GM21786 (cell line): ENCODE measurements around the gene FES.
"Not testable (repeated sequence)": the region's sequence is repeated elsewhere in the genome, so short reads cannot be mapped to it uniquely, and the experiment has no call there.

Experiments
- ATAC-seq: cut with Tn5 transposase; IDR thresholded peaks from one replicate; pipeline ENCODE4 v1.9.1; 2021; ENCODE audit not compliant: unreplicated experiment

The FES gene

DNA sequence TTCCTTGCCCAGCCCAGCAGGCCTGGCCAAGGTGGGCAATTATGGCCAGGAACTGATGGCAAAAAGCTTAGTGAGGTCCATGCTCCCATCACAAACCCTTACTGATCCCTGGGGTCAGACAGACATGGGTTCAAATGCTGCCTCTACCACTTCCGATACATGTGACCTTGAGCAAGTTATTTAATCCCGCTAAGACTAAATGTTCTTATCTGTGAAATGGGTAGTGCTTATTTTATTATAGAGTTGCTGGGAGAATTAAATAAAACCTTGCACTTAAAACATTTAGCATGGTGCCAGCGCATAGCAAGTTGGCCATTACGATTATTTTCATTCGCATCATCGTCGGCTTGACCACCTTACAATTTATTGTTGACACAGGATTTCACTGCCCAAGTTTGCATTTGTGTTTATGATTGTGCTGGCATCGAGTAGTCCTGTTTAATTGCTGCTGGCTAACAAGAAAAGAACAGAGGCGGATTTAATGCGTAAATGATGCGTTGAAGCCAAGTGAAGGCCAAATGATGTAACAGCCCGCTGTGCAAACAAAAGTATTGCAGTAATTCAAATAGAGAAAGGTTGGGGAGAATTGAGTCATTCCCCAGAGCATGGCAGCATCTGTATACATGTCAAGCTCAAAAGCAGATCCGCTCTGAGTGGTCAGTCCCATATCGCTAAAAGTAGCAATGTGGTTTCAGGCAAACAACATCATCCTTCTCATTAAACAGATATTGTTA, 23.2 kb upstream of the FES start:
- ATAC-seq = no peak

DNA sequence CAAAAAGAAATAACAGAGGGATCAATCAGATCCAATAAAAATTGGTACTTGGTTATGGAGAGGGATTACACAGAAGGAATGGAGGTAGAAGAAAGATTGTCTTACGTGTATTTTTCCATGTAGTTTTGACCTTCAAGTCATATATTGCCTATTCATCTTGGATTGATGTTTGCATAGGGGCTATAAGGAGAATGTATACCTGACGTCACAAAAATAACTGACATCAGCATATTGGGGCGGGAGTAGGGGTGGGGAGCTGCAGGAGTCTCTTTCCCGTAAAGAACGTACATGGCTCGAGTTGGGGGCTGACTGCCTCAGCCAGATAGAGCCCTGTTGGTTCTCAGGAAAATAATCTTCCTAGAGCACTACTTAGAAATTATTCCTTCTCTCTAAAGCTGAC, 21.8 kb upstream of the FES start:
- no peak for ATAC-seq

DNA sequence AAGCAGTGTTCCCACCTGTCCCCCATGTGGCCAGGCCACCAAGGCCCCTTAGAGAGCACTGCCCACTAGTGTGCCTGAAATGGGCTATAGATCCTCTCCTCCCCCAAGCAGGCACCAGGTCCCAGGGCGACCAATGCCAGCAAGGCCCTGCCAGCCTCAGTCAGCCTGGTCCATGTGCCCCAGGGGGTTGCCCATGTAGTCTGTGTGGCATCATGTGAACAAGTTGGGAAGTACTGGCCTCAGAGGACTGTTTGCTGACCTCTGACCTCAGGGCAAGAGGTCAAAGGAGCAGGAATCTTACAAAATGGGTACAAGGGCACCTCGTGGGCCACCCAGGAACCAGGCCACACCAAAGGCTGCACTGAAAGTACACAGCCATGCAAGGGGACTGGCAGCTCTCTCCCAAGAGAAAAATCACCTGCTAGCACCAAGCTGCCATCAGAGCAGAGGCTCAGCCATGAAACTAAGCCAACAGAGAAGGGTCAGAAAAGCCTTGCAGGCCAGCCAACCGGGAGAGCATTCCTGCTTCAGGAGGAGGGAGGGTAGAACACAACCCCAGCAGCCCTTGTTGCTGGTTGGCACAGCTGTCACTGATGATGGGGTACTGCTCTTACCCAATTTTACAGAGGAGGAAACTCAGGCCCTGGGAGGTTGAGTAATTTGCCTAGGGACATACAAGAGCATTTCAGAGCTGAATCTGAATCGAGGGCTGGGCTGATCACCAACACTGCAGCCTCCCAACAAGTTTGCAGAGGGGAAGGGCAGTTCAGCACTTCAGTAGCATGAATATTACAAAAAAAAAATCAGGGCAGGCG, 21.1 kb upstream of the FES start:
- no peak for ATAC-seq

DNA sequence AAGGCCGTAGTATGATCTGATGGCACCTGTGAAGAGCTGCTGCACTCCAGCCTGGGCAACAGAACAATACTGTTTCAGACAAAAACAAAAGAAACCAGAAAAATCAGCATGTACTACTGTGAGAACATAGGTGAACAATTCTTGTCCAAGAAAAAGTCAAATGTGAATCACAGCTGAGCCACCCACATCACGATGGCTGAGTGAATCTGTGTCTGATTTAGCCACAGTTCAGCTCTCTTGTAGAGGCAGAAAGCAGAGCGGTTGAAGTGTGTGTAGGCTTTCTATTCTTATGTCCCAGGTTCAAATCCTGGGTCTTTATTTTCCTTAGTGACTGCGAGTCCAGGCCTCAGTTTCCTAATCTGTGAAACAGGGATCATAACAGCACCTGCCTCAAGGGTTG, 20.3 kb upstream of the FES start:
- ATAC-seq = no peak

DNA sequence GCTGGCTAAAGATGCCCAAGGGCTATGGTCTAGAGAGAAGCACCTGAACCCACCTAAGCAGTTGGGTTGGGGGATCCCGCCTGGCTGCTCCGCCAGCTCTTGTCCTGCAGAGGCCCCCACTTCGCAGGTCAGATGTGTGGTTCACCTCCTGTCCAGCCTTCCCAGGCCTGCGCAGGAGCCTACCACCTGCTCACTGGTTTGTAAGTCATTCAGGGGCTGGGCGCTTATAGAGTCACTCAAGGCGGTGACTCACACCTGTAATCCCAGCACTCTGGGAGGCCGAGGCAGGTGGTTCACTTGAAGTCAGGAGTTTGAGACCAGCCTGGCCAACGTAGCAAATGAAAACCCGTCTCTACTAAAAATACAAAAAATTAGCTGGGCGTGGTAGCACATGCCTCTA, 19.8 kb upstream of the FES start:
- no peak for ATAC-seq

DNA sequence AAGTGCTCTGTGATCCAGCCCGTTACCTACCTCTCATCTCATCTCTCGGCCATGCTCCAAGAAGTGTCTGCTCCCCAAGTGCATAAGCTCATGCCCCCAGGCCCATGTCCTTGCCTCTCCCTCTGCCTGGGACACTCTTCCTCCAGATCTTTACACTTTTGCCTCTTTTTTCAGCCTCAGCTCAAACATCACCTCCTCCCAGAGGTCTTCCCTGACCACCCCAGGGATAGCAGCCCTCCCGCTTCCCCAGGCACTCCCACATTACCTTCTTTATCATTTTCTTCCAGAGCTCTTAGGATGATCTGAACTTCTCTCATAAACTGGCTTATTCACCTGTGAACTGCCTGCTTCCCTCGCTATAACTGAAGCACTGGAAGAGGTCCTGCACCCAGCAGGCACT, 18.6 kb upstream of the FES start:
- no peak for ATAC-seq

DNA sequence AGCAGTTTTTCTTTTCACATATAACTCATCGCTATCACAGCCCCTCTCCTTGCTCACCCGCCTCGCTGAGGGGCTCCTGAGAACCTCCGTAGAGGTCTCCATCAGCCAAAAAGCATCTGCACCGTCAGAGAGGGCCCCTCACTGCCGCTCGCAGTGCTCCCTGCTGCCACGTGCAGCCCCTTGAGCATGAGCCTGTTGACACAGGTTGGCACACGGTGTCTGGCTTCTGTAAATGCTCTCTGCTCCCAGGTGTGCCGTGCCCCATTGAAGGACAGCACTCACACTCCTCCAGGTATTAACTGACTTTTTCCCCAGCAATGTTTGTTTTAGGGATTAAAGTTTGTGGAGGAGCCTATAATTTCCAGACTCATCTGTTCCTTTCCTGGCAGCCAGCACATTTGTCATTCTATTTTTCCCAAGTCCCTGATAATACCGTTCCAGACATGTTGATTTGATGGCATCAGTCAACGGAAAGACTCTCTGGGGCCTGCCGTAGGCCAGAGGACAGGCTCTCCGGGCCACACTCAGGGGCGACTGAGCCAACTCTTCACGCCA, 18.1 kb upstream of the FES start:
- ATAC-seq = no peak

DNA sequence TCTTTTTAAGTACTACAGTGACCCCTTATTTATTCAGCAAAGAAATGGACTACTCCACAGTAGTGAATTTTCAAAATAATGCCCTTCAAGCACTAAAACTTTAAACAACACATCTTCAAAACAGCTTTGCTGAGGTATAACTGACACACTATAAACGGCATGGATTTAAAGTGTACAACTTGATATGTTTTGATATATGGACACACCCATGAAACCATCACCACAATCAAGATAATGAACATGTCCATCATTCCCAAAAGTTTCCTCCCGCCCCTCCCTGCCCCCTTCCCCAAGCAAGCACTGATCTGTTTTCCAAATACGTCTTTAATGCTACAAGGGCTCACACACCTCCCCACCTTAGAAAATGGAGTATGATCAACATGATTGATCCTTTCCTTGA, 17.5 kb upstream of the FES start:
- ATAC-seq = no peak

DNA sequence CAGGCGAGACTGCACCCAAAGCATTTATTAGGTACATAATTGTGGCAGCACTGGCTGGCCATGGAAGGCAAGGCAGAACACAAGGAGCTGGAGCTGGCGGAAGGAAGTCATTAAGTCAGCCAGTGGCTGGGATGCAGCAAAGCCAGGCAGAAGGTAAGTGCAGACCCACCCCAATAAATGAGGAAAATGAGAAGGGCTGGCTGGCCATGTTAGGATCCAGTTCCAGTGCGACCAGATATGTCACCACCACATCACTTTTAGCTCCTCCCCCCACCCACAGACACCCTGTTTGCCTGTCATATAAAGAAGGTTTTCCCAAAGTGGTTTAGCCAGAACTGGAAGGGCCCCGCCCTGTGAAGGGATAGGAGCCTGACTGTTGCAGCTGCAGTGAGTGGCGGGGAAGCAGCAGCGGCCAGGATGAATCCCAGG, 16.0 kb upstream of the FES start, which contains the start of gene FURIN:
TSS of gene FURIN (plus strand) at position 328 of the 429 bp plus-strand sequence. CDS start 7,153 bp downstream, outside the sequence.
- no peak for ATAC-seq

DNA sequence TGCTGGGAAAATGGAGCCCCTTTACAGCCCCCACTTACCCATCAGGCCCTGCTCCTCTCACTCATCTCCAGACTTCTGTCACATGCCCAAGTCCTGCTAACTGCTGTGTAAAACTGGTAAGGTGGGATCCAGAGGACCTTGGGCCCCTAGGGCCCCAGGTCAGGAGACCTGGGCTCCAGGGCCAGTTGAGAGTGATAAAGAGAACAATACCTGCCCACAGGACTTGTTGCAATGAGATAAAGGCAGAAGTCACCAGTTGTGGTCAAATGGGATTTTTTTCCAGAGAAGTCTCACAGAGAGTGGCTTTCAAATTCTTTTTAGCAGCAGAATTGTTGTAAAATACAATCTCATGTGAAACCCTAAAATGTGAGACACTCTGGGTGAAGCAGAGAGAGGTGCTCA, 15.2 kb upstream of the FES start:
- ATAC-seq = no peak

DNA sequence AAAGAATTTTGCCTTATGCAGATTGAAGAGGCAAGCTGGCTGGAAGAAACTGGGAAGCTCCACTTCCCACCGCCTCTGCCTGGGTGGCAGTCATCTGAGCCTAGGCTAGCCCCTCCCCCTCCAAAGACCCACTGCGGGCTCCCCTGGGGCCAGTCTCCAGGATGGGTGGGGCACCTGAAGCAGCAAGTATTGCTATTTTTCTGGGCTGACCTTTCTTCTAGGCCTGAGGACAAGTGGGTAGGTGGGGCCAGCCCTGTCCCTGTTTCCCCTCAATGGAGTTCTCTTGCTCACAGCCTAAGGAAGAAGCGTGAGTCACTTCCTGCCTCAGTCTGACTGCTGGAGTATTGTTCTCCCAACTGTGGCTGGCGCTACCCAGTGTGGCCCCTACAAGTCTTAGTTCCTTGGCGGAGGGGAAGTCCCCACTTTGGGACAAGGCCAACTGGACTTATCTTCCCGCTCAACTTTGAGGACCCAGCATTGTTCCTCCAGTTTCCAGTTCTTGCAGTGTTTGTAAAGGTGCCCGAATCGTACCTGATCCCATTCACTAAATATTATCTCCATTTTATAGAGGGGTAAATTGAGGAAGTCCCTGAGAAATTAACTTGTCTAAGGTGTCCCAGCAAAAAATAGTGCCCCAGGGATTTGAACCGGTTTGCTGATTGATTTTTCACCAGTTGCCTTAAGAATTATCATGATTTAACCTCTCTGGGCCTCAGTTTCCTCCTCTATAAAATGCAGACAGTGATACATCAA, 14.5 kb upstream of the FES start:
- peak; percentile 46 for ATAC-seq

DNA sequence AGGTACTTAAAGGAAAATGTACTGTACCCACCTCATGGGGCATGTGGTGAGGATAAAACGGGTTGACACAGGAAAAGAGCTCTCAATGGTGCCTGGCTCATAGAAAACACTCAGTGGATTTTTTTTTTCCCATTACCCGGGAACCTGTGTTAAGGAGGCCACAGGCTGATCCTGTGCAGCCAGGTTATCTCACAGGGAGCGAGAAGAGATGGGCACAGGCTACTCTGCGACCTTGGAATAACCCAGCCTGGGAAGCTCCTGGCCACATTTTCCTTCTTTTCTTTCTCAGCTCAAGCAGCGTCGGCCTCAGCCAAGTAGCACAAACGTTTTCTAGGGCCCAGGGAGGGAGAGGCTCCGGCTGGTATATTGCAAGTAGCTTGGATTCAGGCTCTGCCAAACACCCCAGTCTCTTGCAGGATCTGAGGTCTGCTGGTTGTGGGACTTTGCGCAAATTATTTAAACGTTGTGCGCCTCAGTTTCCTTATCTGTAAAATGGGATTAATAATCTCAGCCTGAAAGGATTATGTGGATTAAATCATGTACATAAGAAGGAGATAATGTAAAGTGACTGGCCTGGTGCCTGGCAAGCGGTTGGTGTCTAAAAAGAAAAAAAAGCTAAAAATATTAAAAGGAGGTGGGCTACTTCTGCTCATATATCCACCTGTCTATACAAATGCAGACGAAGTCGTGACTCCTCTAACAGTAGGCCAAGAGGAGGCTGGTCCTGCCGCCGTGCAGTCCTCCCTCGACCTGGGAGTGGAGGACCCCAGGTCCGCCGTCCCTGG, 13.8 kb upstream of the FES start:
- no peak for ATAC-seq

DNA sequence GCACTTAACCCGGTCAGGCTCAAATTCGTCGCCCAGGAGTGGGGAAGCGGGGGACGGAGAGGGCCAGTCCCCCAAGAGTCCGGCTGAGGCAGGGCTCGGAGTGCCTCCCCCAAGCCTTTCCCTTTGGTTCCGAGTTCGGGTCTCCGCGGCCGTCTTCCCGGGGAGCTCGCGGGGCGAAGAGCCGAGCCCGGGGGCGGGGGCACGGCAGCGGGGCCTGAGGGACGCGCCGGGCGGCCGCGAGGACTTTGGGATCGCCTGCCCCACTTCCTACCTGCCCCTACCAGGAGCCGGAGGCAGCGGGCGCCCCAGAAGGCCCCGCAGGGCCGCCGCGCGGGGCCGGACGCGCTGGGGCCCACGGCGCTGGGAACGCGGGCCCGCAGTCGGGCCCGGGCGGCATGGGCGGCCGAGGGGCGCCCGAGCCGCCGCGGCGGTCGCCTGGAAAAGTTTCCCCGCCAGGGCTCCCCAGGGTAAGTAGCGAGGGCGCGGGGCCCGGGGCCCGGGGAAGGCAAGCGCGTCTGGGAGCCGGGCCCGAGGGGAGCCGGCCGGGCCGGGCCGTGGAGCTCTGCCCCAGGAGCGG, 13.1 kb upstream of the FES start:
- no peak for ATAC-seq

DNA sequence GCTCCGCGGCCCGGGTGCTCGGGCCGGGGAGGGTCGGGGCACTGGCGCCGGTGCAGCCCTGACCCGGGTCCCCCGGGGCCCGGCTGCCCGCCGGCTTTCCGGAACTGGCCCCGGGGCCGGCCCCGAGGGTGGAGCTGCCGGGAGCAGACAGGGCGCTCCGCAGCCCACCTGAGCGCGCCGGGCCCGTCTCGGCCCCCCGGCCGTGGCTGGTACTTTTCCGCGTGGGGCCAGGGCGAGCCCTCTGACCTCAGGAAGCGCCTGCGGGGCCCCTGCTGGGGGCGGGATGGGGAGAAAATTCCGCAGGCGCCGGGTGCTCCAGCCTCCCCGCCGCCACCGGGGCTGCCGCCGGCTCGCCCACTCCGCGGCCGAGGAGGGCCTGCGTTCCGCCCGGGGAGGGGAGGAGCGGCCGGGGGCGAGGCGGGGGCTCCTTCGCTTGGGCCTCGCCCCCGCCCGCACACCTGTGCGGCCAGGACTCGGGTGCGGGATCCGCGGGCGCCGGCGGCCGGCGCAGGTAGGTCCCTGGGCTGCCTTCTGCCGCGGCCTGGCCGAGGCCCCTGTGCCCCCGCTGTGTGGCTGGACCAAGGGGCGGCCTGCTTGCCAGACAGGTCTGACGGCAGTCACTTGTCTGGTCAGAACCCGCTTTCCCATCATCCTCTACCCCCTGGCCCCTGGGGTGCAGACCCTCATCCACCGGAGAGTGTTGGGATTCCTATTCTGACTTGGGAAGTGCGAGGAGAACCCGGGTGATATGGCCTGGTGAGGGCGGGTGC, 12.4 kb upstream of the FES start:
- no peak for ATAC-seq

DNA sequence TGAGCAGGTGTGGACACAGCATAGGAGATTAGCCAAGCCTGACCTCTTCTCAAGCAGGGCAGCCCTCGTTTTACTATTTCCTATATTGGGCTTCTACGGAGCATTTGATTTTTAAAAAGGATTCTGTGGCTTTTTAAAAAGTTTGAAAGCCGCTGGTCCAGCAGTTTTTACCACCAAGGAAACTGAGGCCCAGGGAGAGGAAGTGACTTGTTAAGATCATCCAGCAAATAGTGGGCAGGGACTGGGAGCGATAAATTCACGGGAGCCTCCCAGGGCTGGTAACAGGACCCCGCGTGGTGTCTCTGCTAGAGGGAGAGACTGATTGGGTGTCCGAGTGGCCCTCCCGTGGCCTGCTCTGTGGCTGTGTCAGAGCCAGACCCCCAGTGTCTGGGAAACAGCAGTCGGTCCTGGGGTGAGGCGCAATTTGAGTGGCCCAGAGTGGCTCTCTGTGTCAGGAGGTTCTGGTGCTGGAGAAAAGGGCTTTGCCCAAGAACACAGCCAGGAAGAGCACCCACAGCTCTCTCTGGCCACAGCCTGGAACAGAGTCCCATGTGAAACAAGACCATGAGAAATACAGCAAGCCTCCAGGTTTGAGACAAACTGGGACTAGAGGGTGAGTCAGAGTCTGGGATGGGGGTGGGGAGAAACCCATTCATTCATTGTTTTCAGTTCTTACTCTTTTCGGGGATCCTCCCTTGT, 11.7 kb upstream of the FES start:
- ATAC-seq = no peak

DNA sequence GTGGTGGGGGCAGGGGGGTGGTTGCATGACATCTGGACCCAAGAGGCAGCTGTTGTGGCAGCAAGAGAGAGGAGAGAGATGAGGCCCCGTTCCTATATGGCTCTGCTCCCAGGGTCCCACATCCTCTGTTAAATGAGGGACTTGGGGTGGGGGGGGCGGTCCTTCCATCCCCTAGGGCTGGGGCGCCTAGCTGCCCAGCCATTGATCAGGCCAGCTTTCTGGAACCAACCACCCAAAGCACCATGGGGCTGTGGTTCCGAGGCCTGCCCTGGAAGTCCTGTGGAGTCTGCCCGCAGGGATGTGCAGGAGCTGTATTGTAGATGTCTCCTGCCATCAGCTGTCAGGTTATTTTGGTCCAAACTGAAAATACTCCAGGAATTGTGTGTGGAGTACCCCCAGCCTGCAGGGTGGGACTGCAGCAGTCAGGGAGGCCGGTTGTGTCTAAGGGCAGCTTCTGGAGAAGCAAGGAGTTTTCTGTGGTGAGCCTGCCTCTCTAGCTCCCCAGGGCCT, 10.8 kb upstream of the FES start:
- no peak for ATAC-seq

DNA sequence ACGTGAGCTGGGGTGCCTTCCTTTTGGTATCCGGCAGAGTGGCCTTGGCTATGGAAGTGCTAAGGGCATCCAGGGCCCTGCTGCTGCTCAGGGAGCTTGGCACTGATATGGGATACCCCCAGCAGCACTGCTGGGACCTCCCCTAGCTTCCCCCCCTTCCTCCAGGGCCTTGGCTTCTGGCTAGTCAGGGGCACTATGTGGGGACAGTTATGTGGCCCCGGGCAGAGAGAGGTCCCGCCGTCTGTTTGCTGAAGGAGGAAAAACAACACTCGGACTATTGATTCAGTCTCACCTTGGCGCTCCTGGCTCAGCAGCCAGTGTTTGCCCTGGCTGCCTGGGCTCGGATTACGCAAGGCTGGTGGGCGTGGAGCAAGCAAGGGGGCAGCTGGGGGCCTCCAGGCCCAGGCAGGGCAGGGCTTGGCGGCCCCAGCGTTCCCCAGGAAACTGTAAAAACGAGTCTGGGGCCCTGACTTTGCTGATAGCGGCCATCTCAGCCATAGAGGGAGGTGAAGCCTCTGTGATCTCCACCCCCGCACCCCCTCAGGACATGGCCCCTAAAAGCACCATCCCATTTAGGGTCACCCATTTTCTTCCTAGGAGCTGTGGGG, 10.2 kb upstream of the FES start:
- ATAC-seq = no peak

DNA sequence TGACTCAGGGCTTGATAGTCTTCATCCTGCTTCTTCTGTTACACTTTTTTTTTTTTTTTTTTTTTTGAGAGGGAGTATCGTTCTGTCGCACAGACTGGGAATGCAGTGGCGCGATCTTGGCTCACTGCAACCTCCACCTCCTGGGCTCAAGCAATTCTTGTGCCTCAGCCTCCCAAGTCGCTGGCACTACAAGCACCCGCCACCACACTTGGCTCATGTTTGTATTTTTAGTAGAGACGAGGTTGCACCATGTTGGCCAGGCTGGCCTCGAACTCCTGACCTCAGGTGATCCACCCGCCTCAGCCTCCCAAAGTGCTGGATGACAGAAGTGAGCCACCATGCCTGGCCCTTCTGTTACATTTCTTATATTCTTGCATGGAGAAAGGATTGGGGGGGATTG, 9.3 kb upstream of the FES start:
- not testable (repeated sequence) for ATAC-seq
